Activated T-cell treated with anti-CD3 and anti-CD28 coated beads, Interleukin-2, amount 50 U/mL, for 72 hours (primary cell): ENCODE results near the gene NAV2. TPM values are rescaled to one million over a fixed set of nuclear protein-coding genes. Genes with fewer than 3 reads are reported as not detected.
A peak's percentile ranks its signal among the peaks of the same experiment; 100 is the strongest.

ENCODE experiments used
- ATAC-seq, 2 donors: fragments of 150-1000 bp; cut with Tn5 transposase; replicated peaks in 1 of 2; 2 replicates each; pipeline ENCODE4 v1.10.0; 2021; ENCODE audit warnings: moderate library complexity in 2 of 2, mild to moderate bottlenecking in 1 of 2
- DNase-seq, 2 donors: peaks; one replicate each; pipeline ENCODE4 v3.0.0; 2021 to 2022; ENCODE audit warnings: mixed read lengths in 1 of 2
- H3K27ac Mint-ChIP-seq: one replicate; pipeline ENCODE4 v1.8.0; 2022; ENCODE audit warnings: mild to moderate bottlenecking, moderate library complexity, mixed read lengths
- H3K27me3 Mint-ChIP-seq: one replicate; pipeline ENCODE4 v1.8.0; 2022; ENCODE audit warnings: low read depth, mixed read lengths
- H3K36me3 Mint-ChIP-seq, 2 donors: one replicate each; pipeline ENCODE4 v1.8.0; 2022; ENCODE audit warnings: mixed read lengths in 2 of 2, mild to moderate bottlenecking in 1 of 2; ENCODE audit not compliant: insufficient read depth in 2 of 2
- H3K4me1 Mint-ChIP-seq: one replicate; pipeline ENCODE4 v1.8.0; 2022; ENCODE audit warnings: low read depth, mixed read lengths
- H3K4me3 Mint-ChIP-seq, 2 donors: one replicate each; pipeline ENCODE4 v1.8.0; 2022; ENCODE audit warnings: mild to moderate bottlenecking in 2 of 2, mixed read lengths in 2 of 2, moderate library complexity in 2 of 2
- H3K9me3 Mint-ChIP-seq, 2 donors: one replicate each; pipeline ENCODE4 v1.8.0; 2022; ENCODE audit warnings: mixed read lengths in 2 of 2
- total RNA-seq, 2 donors: library from RNA; stranded (reverse); gene quantifications; one replicate each; pipeline ENCODE4 v1.2.3, GENCODE V29; 2022

NAV2 gene
- total RNA-seq, 2 donors from 2014 or later, result 1.8 to 2.0 TPM

GRCh38 chr11:19770277-19770676 is 57.6 kb downstream of the NAV2 start:
- no peaks in the 10 kb centered on the region for H3K36me3 Mint-ChIP-seq
- H3K4me1 Mint-ChIP-seq, result no peaks in the 10 kb centered on the region
- DNase-seq (no peak), ATAC-seq (no peak)
- peaks cover 36% of the 10 kb centered on the region for H3K27me3 Mint-ChIP-seq
- H3K9me3 Mint-ChIP-seq, result no peaks in the 10 kb centered on the region
- H3K27ac Mint-ChIP-seq, result no peak overlapping the region
- H3K4me3 Mint-ChIP-seq, result no peak overlapping the region

GRCh38 chr11:19771463-19771862 is 58.8 kb downstream of the NAV2 start:
- no peak for DNase-seq
- no peaks in the 10 kb centered on the region for H3K9me3 Mint-ChIP-seq
- no peak overlapping the region for H3K4me3 Mint-ChIP-seq
- no peak overlapping the region for H3K27ac Mint-ChIP-seq
- H3K27me3 Mint-ChIP-seq, result peaks cover 38% of the 10 kb centered on the region
- H3K36me3 Mint-ChIP-seq, result peaks cover 4 to 6% of the 10 kb centered on the region in 2 donors
- no peak for ATAC-seq
- no peaks in the 10 kb centered on the region for H3K4me1 Mint-ChIP-seq

GRCh38 chr11:19772480-19772879 is 59.8 kb downstream of the NAV2 start:
- no peaks in the 10 kb centered on the region for H3K9me3 Mint-ChIP-seq
- no peak overlapping the region for H3K4me3 Mint-ChIP-seq
- H3K4me1 Mint-ChIP-seq, result peaks cover 3% of the 10 kb centered on the region
- H3K36me3 Mint-ChIP-seq, result peaks cover 4 to 6% of the 10 kb centered on the region in 2 donors
- DNase-seq (no peak), ATAC-seq (no peak)
- no peak overlapping the region for H3K27ac Mint-ChIP-seq
- peaks cover 42% of the 10 kb centered on the region for H3K27me3 Mint-ChIP-seq

GRCh38 chr11:19774329-19774728 is 61.7 kb downstream of the NAV2 start:
- Mint-ChIP-seq H3K4me3 (no peak overlapping the region), H3K36me3 (peaks cover 4 to 6% of the 10 kb centered on the region in 2 donors), H3K9me3 (no peaks in the 10 kb centered on the region), H3K4me1 (peaks cover 10% of the 10 kb centered on the region), H3K27ac (no peak overlapping the region), H3K27me3 (peaks cover 60% of the 10 kb centered on the region)
- ATAC-seq, result no peak
- DNase-seq, result no peak

- ATAC-seq (no peak), DNase-seq (no peak)
- peaks cover 65% of the 10 kb centered on the region for H3K27me3 Mint-ChIP-seq
- peaks cover 4 to 6% of the 10 kb centered on the region in 2 donors for H3K36me3 Mint-ChIP-seq
- no peaks in the 10 kb centered on the region for H3K9me3 Mint-ChIP-seq
- no peak overlapping the region for H3K27ac Mint-ChIP-seq
- H3K4me3 Mint-ChIP-seq, result peak overlapping the region; percentile 7 to 31
- H3K4me1 Mint-ChIP-seq, result peaks cover 10% of the 10 kb centered on the region
Observed at GRCh38 chr11:19774817-19775580, 62.4 kb downstream of the NAV2 start.

- Mint-ChIP-seq H3K4me1 (peaks cover 10% of the 10 kb centered on the region), H3K9me3 (no peaks in the 10 kb centered on the region), H3K27ac (no peak overlapping the region), H3K27me3 (peaks cover 65% of the 10 kb centered on the region), H3K4me3 (peak overlapping the region; percentile 64 to 78), H3K36me3 (peaks cover 4 to 6% of the 10 kb centered on the region in 2 donors)
- ATAC-seq, result no peak
- DNase-seq, result no peak
Observed at GRCh38 chr11:19775622-19776021, 63.0 kb downstream of the NAV2 start.

- H3K4me3 Mint-ChIP-seq, result peak overlapping the region; percentile 68 to 82
- no peaks in the 10 kb centered on the region for H3K9me3 Mint-ChIP-seq
- H3K27me3 Mint-ChIP-seq, result peaks cover 57% of the 10 kb centered on the region
- ATAC-seq (peak; percentile 37 to 41), DNase-seq (peak in 1 of 2 donors; percentile 12)
- peaks cover 10% of the 10 kb centered on the region for H3K4me1 Mint-ChIP-seq
- peaks cover 4 to 6% of the 10 kb centered on the region in 2 donors for H3K36me3 Mint-ChIP-seq
- H3K27ac Mint-ChIP-seq, result no peak overlapping the region
Observed at GRCh38 chr11:19777039-19777376, 64.4 kb downstream of the NAV2 start.

GRCh38 chr11:19777377-19778102 is 64.9 kb downstream of the NAV2 start:
- H3K36me3 Mint-ChIP-seq, result peaks cover 4 to 6% of the 10 kb centered on the region in 2 donors
- ATAC-seq (peak; percentile 81 to 89), DNase-seq (peak; percentile 15 to 25)
- H3K27me3 Mint-ChIP-seq, result peaks cover 57% of the 10 kb centered on the region
- H3K4me1 Mint-ChIP-seq, result peaks cover 10% of the 10 kb centered on the region
- H3K4me3 Mint-ChIP-seq, result peak overlapping the region; percentile 68 to 82
- H3K27ac Mint-ChIP-seq, result no peak overlapping the region
- no peaks in the 10 kb centered on the region for H3K9me3 Mint-ChIP-seq

- H3K9me3 Mint-ChIP-seq, result no peaks in the 10 kb centered on the region
- peaks cover 4 to 6% of the 10 kb centered on the region in 2 donors for H3K36me3 Mint-ChIP-seq
- peaks cover 46% of the 10 kb centered on the region for H3K27me3 Mint-ChIP-seq
Observed at GRCh38 chr11:19779740-19780139, 67.1 kb downstream of the NAV2 start.

GRCh38 chr11:19781351-19781750 is 68.7 kb downstream of the NAV2 start:
- DNase-seq, result no peak
- ATAC-seq, result no peak
- H3K36me3 Mint-ChIP-seq, result no peaks in the 10 kb centered on the region
- no peak overlapping the region for H3K27ac Mint-ChIP-seq
- no peaks in the 10 kb centered on the region for H3K9me3 Mint-ChIP-seq
- peaks cover 36% of the 10 kb centered on the region for H3K27me3 Mint-ChIP-seq
- H3K4me1 Mint-ChIP-seq, result peaks cover 10% of the 10 kb centered on the region
- H3K4me3 Mint-ChIP-seq, result no peak overlapping the region

More at GRCh38 chr11:19779740-19780139, 67.1 kb downstream of the NAV2 start:
- Mint-ChIP-seq H3K4me1 (peaks cover 10% of the 10 kb centered on the region), H3K27ac (no peak overlapping the region), H3K4me3 (no peak overlapping the region)
- no peak for ATAC-seq
- DNase-seq, result no peak

GRCh38 chr11:19785265-19785664 is 72.6 kb downstream of the NAV2 start:
- Mint-ChIP-seq H3K9me3 (no peaks in the 10 kb centered on the region), H3K27me3 (peaks cover 23% of the 10 kb centered on the region), H3K4me1 (no peaks in the 10 kb centered on the region), H3K36me3 (no peaks in the 10 kb centered on the region), H3K27ac (no peak overlapping the region), H3K4me3 (no peak overlapping the region)
- ATAC-seq, result no peak
- DNase-seq, result no peak

- no peak for ATAC-seq
- no peaks in the 10 kb centered on the region for H3K9me3 Mint-ChIP-seq
- peaks cover 23% of the 10 kb centered on the region for H3K27me3 Mint-ChIP-seq
- no peaks in the 10 kb centered on the region for H3K4me1 Mint-ChIP-seq
- no peaks in the 10 kb centered on the region for H3K36me3 Mint-ChIP-seq
- no peak overlapping the region for H3K27ac Mint-ChIP-seq
- no peak for DNase-seq
- no peak overlapping the region for H3K4me3 Mint-ChIP-seq
Observed at GRCh38 chr11:19786644-19787043, 74.0 kb downstream of the NAV2 start.

GRCh38 chr11:19788435-19788834 is 75.8 kb downstream of the NAV2 start:
- Mint-ChIP-seq H3K27ac (no peak overlapping the region), H3K4me1 (no peaks in the 10 kb centered on the region), H3K4me3 (no peak overlapping the region), H3K36me3 (no peaks in the 10 kb centered on the region), H3K9me3 (no peaks in the 10 kb centered on the region), H3K27me3 (peaks cover 26% of the 10 kb centered on the region)
- ATAC-seq (no peak), DNase-seq (no peak)
